Measurements from ENCODE around the gene ARMC2. TPM values are rescaled to one million over a fixed set of nuclear protein-coding genes. Genes with fewer than 3 reads are reported as not detected.
A peak's percentile ranks its signal among the peaks of the same experiment; 100 is the strongest.

ARMC2 gene
- polyA plus RNA-seq, 1 donor from 2014 or later = 3.2 TPM

DNA sequence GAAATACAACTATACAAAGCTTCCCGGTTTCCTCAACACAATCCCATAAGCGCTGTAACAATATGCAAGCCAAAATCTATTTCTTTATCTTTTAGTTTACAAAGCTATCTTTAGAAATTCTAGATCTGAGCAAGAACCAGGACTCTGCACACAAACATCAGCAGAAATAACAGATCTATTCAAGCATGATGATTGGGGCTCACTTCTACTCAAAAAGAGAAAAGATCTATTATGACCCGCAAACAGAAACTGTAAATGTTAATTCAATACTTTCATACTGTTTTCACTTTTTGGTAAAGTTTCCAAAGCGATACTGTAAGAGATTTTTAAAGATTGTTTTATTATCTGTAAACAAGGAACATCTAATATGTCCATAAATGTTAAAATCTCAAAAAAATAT is 159.8 kb downstream of the ARMC2 start:
- Mint-ChIP-seq H3K36me3 (no peaks in the 10 kb centered on the region), H3K9me3 (no peaks in the 10 kb centered on the region), H3K27me3 (no peaks in the 10 kb centered on the region), H3K27ac (peak overlapping the region in 1 of 3 donors; percentile 63), H3K4me1 (peaks cover 35 to 53% (median 36%) of the 10 kb centered on the region in 3 donors), H3K4me3 (peak overlapping the region; percentile 85 to 97 (median 93))

DNA sequence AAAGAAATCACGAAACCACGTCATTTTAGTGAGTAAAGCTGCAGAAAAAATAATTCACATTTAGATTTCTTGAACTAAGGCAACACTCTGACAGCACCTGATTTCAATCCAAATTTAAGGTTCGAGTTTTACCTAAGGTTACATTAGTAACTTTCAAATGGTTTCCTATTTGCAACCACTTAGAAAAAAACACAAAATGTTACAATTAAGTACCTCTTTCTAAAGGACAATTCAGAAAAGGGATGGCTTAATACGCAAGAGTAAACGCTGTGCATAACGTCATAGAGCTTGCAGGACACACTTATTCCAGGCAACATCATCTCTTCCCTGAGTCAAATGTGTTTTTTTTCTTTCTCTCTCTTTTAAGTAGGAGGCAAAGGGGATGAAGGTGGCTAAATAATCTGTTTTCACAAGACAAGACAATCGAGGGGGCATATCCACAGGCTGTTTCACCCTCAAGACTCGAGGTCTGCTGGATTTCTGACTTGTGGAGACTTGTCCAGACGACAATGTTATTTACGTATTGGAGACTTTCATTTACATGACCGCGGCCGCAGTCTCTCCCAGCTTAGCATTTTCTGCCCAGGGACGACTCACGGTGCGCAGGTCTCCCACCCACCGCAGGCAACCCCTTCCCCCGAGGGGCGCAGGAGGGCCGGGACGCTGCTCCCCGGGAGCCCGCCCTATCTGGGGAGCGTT is 160.5 kb downstream of the ARMC2 start:
- peak overlapping the region; percentile 90 to 97 (median 96) for H3K4me3 Mint-ChIP-seq
- no peaks in the 10 kb centered on the region for H3K36me3 Mint-ChIP-seq
- H3K27ac Mint-ChIP-seq = peak overlapping the region; percentile 83 to 95 (median 95)
- peaks cover 38 to 57% (median 41%) of the 10 kb centered on the region in 3 donors for H3K4me1 Mint-ChIP-seq
- no peaks in the 10 kb centered on the region for H3K9me3 Mint-ChIP-seq
- H3K27me3 Mint-ChIP-seq = no peaks in the 10 kb centered on the region

DNA sequence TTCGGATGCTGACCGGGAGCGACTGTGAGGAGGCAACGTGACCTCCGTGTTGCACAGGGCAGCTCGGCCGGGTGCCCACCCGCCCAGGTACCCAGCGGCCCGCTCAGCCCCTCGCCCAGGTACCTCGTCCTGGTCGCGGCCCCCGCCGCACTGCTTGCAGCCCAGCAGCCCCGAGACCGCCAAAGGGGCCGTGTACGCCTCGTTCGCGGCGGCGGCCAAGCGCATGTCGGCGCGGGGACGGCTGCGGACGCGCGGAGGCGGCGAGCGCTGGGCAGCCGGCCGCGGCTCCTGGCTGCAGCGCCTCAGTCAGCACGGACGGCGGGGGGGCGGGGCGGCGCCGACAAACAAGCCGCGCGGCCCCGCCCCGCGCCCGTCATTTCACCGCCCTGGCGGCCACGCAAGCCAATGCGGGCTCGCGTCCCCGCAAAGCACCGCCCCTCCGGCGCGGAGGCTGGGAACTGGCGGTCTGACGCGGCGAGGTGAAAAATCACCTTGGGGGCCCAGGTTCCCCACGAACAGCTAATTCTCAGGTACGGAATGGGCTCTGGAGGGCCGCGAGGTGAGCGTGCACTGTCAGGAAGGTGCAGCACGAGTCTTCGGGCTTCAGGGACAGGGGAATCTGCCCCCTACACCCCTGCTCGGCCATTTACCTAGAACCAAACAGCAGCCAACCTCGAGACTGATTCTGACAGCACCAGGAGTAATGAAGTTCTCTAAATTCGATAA is 161.2 kb downstream of the ARMC2 start:
- H3K4me1 Mint-ChIP-seq = peaks cover 42 to 61% (median 44%) of the 10 kb centered on the region in 3 donors
- peak overlapping the region; percentile 83 to 98 (median 94) for H3K27ac Mint-ChIP-seq
- no peaks in the 10 kb centered on the region for H3K27me3 Mint-ChIP-seq
- H3K4me3 Mint-ChIP-seq = peak overlapping the region; percentile 96 to 97 (median 96)
- H3K9me3 Mint-ChIP-seq = no peaks in the 10 kb centered on the region
- no peaks in the 10 kb centered on the region for H3K36me3 Mint-ChIP-seq

DNA sequence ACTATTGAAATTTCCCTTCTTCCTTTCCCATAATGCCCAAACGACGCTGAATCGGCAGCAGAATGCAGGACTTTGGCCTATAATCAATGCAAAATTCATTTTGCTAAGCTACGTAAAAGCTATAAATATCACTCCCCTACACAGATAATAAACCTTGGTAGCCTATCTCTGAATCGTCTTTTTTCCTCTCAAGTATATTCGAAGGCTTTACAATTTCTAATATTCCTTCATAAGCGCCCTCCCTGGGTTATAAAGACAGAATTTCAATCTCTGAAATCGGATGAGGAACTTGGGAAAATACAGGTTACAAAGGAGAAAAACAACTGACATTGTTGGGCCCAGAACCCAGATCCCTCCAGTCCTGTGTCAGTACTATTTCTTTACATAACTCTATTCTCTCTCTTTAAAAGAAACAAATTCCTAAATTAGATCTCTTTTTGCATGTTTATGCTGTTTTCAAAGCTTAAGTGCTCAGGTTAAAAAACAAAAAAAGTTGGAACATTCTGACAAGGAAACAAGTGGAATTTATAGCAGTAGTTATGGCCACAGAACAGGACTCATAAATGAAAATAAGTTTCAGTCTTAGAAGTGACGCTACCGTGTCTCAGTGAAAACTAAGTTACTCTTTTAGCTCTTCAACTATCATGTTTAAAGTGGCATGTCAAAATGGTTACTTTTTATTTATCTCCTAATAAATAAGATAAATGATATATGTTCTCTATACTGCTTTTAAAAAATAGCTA is 161.9 kb downstream of the ARMC2 start:
- Mint-ChIP-seq H3K4me1 (peaks cover 45 to 61% (median 48%) of the 10 kb centered on the region in 3 donors), H3K4me3 (peak overlapping the region; percentile 96 to 97 (median 96)), H3K36me3 (no peaks in the 10 kb centered on the region), H3K27ac (peak overlapping the region; percentile 71 to 98 (median 94)), H3K27me3 (no peaks in the 10 kb centered on the region), H3K9me3 (no peaks in the 10 kb centered on the region)

DNA sequence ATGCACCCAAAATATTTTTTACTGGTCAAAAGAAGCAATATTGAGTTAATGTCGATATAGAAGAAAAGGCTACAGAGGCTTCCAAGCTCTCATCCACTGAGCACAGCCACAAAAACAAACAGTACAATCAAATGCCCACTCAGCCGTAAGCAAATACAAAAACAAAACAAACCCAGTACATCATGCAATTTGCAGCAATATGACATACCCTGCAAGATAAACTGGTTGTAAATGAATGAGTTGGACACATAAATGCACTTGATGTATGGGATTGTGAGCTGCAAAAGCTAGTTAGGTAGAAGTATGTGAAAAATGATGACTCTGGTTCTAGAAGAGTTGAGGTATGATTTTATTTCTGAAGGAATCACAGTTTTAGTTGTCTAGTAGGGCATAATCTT is 162.5 kb downstream of the ARMC2 start:
- H3K4me1 Mint-ChIP-seq = peaks cover 45 to 59% (median 52%) of the 10 kb centered on the region in 3 donors
- H3K4me3 Mint-ChIP-seq = peak overlapping the region in 2 of 4 donors; percentile 14 to 15
- H3K27me3 Mint-ChIP-seq = no peaks in the 10 kb centered on the region
- H3K9me3 Mint-ChIP-seq = no peaks in the 10 kb centered on the region
- peak overlapping the region in 1 of 3 donors; percentile 98 for H3K27ac Mint-ChIP-seq
- H3K36me3 Mint-ChIP-seq = no peaks in the 10 kb centered on the region

DNA sequence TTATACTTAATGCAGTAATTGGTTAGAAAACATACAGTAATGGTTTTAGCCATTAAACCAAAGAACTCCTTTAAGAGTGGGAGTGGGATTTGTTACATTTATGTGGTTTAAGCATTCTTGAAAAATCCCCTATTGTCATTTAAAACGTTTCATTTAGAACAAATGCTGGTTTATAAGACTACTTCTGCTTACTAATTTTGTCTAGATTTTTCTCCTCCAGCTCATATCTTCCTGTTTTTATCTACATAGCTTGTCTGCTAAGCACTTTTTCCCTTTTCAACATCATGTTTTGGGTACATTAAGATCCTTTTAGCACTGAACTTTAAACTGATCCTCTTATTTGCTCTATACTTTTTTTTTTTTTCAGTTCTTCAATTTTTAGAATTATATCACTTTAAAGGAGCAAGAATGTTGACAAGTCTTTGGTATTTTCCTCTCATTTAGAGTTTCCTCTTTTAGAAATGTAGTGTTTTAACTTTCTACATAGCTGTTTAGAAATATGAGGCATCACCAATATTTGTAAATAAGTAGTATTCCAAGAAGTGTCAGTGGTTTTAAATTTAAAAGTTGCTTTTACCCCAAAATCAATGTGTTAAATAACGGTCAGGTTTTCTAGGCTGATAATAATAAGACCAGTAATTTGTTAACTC is 165.6 kb downstream of the ARMC2 start:
- peak overlapping the region; percentile 43 to 82 (median 60) for H3K27ac Mint-ChIP-seq
- H3K27me3 Mint-ChIP-seq = no peaks in the 10 kb centered on the region
- peak overlapping the region in 3 of 4 donors; percentile 53 to 89 (median 84) for H3K4me3 Mint-ChIP-seq
- no peaks in the 10 kb centered on the region for H3K36me3 Mint-ChIP-seq
- H3K9me3 Mint-ChIP-seq = no peaks in the 10 kb centered on the region
- H3K4me1 Mint-ChIP-seq = peaks cover 27 to 40% (median 36%) of the 10 kb centered on the region in 3 donors

DNA sequence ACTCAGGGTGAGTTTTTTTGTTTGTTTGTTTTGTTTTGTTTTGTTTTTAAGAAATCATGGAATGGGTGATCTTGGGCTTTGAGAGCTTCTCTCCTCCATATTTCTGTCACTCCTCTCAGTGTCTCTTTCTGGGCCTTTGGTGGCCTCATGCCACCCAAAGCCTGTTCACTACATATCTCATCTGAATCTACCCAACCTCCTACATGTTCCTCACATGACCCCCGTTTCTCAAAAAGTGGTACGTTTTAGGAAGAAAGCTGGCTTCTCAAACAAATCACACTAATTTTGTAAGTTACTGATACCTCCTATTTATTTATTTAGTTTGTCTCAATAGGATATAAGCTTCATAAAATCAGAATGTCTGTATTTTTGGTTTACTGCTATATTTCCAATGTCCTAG is 166.4 kb downstream of the ARMC2 start:
- Mint-ChIP-seq H3K4me1 (peaks cover 25 to 40% (median 33%) of the 10 kb centered on the region in 3 donors), H3K9me3 (no peaks in the 10 kb centered on the region), H3K27me3 (no peaks in the 10 kb centered on the region), H3K27ac (peak overlapping the region in 1 of 3 donors; percentile 47), H3K36me3 (no peaks in the 10 kb centered on the region), H3K4me3 (no peak overlapping the region)

DNA sequence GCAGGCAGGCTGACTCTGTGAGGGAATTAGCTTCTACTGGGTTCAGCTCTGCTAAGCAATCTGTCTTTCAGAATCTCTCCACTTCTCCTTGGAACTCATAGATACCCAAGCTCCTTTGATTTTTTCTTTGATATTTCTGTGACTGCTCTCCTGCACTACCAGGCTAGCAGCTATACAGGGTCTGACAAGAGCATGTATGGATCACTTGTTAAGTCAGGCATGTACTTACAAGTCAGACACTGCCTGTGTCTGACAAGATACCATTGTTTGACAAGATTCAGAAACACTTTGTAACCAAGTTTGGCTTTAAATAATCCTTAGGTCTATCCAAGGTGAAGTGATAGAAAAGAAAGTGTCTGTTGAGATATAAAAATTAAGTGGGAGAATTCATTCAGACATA is 167.0 kb downstream of the ARMC2 start:
- H3K36me3 Mint-ChIP-seq = no peaks in the 10 kb centered on the region
- H3K4me1 Mint-ChIP-seq = peaks cover 22 to 37% (median 31%) of the 10 kb centered on the region in 3 donors
- H3K27me3 Mint-ChIP-seq = no peaks in the 10 kb centered on the region
- no peak overlapping the region for H3K27ac Mint-ChIP-seq
- no peak overlapping the region for H3K4me3 Mint-ChIP-seq
- H3K9me3 Mint-ChIP-seq = no peaks in the 10 kb centered on the region

DNA sequence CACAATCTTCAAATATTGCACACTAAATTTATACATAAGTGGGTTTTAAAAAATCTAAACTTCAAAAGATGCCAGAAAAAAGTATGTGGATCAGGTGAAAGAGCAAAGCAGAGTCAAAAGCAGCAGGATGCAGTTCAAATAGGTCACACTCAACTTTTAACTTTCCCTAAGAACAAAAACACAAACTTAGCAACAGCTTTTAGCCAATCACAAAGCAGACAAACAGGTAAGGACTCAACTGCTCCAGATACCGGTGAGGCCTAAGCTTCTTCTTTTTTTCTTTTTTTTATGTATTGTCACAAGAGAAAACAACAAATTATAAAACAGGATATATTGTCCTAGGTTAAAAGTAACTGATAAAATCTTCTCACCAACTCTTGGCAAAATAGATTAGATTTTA is 171.7 kb downstream of the ARMC2 start:
- Mint-ChIP-seq H3K4me3 (no peak overlapping the region), H3K27ac (peak overlapping the region in 1 of 3 donors; percentile 18)

DNA sequence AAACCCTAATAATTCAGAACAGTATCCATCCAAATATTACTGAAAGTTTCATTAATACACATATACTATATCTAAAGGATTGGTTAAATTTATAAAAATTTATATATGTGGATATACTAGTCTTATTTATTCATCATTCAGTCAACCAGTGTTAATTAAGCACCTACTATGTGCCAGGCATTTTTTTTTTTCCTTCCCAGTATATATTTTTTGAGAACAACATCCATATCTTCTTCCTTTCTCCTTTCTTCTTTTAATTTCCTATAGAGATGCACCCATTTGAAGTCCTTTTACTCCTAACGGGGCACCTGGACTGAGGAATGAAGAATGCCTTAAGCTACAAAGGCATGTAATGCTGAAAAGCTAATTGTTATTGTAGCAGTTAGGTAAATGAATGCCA is 173.6 kb downstream of the ARMC2 start:
- H3K4me1 Mint-ChIP-seq = peaks cover 10 to 23% (median 15%) of the 10 kb centered on the region in 3 donors
- no peaks in the 10 kb centered on the region for H3K27me3 Mint-ChIP-seq
- peaks cover 5% of the 10 kb centered on the region for H3K36me3 Mint-ChIP-seq
- H3K9me3 Mint-ChIP-seq = peaks cover 0 to 5% (median 0%) of the 10 kb centered on the region in 3 donors
- H3K27ac Mint-ChIP-seq = peak overlapping the region in 1 of 3 donors; percentile 18
- no peak overlapping the region for H3K4me3 Mint-ChIP-seq

More for the DNA sequence above, 171.7 kb downstream of the ARMC2 start:
- Mint-ChIP-seq H3K9me3 (no peaks in the 10 kb centered on the region), H3K4me1 (peaks cover 10 to 23% (median 17%) of the 10 kb centered on the region in 3 donors), H3K27me3 (no peaks in the 10 kb centered on the region), H3K36me3 (peaks cover 2% of the 10 kb centered on the region)

DNA sequence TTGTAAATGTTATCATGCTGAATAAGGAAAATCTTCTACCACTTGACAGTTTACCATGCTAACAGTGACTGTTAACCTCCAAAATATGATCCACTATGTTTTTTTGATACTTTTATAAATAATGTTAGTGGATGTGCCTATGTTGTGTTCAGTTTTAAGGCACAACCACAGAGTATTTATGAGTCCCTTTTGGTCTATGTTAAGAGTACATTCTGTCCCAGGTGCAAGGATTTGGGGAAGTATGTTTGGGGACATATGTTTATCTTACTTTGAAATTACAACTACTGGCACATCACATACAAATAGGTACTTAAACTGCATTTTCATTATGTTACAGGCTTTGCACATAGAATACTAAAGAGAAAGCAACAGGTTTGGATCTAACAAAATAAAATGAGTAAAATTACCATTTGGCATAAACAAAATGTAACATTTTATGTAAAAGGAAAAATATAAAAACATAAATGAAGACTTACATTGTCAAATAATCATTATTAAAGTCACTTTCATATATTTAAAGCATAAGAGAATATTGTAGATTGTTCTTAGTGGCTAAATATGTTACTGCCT is 175.2 kb downstream of the ARMC2 start:
- Mint-ChIP-seq H3K9me3 (peaks cover 0 to 5% (median 0%) of the 10 kb centered on the region in 3 donors), H3K4me1 (peaks cover 10 to 23% (median 15%) of the 10 kb centered on the region in 3 donors), H3K4me3 (no peak overlapping the region), H3K36me3 (peaks cover 5% of the 10 kb centered on the region), H3K27ac (peak overlapping the region in 1 of 3 donors; percentile 45), H3K27me3 (no peaks in the 10 kb centered on the region)
